H1 (cell line): ENCODE measurements around the gene GTPBP1. TPM values are rescaled to one million over a fixed set of nuclear protein-coding genes. Genes with fewer than 3 reads are reported as not detected.

Experiments
- CBX8 ChIP-seq: fragments of 300-800, 300-1000 bp; sonication (generic); IDR thresholded peaks from 2 replicates; pipeline ENCODE4 v1.7.1; 2016; ENCODE audit warnings: low read depth, low read length, borderline replicate concordance
- CHD1 ChIP-seq: IDR thresholded peaks from 2 replicates; pipeline ENCODE4 v1.6.1; 2012; ENCODE audit warnings: low read depth, low read length, improper control_type of control experiment
- KDM5A ChIP-seq: fragments of 200-600 bp; IDR thresholded peaks from 2 replicates; pipeline ENCODE4 v1.7.1; 2012; ENCODE audit warnings: mild to moderate bottlenecking, low read length, inconsistent platforms, mixed read lengths
- RFX5 ChIP-seq: IDR thresholded peaks from 2 replicates; pipeline ENCODE4 v1.6.1; 2011; ENCODE audit warnings: low read depth, low read length, improper control_type of control experiment, borderline replicate concordance
- polyA plus RNA-seq, 7 experiments: library from polyadenylated mRNA; depleted of rRNA in 3 of 7; stranded (reverse) in 5 of 7; unstranded in 2 of 7; fragments of >200 nt in 5 of 7; fragments of 200-250 nt in 2 of 7; gene quantifications; 1 replicate in 5 of 7; 2 replicates in 1 of 7; 4 replicates in 1 of 7; pipeline versions ENCODE4 v1.2.1 to v1.2.3, GENCODE V29; 2011 to 2013; ENCODE audit warnings: missing spikeins in 2 of 7, mixed read lengths in 2 of 7
- total RNA-seq: library from RNA; stranded (reverse); fragmentation: NEBNext Ultra II Directional; extraction: Animal tissue kit (Norgen Biotek cat#: 25700); gene quantifications from 2 replicates; pipeline ENCODE4 v1.2.1, GENCODE V29; 2021

The GTPBP1 gene
- total and polyA plus RNA-seq, 2 of the 8 experiments (the other 6 are each of a cell fraction or from before 2014, with no cell fraction given), result 53.1 to 91.8 TPM

GRCh38 chr22:38681582-38682335 is 24.0 kb upstream of the GTPBP1 start, which contains the start of gene TOMM22 (continued):
- TF ChIP-seq RFX5, result no peak
- TF ChIP-seq KDM5A, result peak; percentile 98
- no peak for TF ChIP-seq CHD1
- no peak for TF ChIP-seq CBX8
